ENCODE results near the gene CHMP1B.

- TF ChIP-seq POLR2A (IDR thresholded peaks at IDR 0.05), result no peak
- no peak for TF ChIP-seq CTCF (IDR thresholded peaks at IDR 0.05)
- TF ChIP-seq EP300 (IDR thresholded peaks at IDR 0.05), result no peak
Measured at GRCh38 chr18:11801573-11801972, 49.6 kb upstream of the CHMP1B start.
